ENCODE results near the gene RPL13.

DNA sequence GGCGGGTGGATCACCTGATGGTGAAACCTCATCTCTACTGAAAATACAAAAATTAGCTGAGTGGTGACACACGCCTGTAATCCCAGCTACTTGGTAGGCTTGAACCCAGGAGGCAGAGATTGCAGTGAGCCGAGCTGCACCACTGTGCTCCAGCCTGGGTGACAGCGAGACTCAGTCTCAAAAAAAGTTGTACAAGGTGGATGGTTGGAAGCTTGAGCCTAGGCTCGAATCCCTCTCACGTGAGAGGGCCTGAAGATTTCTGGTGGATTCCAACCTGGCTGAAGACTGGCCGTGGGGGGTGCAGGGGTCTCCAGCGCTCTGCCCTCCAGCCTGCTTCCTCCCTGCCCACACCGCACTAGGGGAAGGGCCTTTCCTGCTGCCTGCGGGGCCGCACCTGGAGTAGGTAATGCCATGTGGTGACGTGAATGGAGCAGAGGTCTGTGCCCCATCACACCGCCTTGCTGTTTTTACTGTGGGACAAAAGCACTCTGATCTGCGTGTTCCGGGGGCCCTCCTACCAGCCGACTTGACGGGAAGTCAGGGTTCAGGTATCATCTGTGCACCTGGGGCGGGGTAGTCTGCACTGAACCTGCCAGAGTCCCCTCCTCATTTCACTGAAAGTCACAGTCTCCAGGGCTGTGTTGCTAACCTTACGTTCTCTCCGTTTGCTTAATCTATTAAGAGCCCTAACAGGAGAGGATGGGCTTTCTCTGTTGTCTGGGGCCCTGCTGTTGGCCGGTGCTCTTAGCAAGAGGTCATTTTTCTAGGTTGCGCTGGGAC lies 4.2 kb downstream of the RPL13 start:
- TF ChIP-seq JUND (IDR thresholded peaks at IDR 0.05; ENCODE audit: low read depth, low read length) (no peak), RFX5 (IDR thresholded peaks at IDR 0.05; ENCODE audit: low read depth, low read length) (no peak), EZH2 (IDR thresholded peaks at IDR 0.05; ENCODE audit: borderline replicate concordance, control insufficient read depth, low read depth, low read length) (no peak), ZNF24 (IDR thresholded peaks at IDR 0.05) (no peak), MTA2 (IDR thresholded peaks at IDR 0.05; ENCODE audit: low read depth) (no peak), CREM (IDR thresholded peaks at IDR 0.05; ENCODE audit: low read depth) (no peak), CEBPB (IDR thresholded peaks at IDR 0.05; ENCODE audit: borderline replicate concordance in 1 of 2, low read depth in 2 of 2, low read length in 2 of 2) (no peak), ESRRA (IDR thresholded peaks at IDR 0.05; ENCODE audit: low read length) (no peak), TAF1 (IDR thresholded peaks at IDR 0.05; ENCODE audit: borderline replicate concordance, low read depth, low read length) (no peak)
- TF ChIP-seq, protein P1, sequence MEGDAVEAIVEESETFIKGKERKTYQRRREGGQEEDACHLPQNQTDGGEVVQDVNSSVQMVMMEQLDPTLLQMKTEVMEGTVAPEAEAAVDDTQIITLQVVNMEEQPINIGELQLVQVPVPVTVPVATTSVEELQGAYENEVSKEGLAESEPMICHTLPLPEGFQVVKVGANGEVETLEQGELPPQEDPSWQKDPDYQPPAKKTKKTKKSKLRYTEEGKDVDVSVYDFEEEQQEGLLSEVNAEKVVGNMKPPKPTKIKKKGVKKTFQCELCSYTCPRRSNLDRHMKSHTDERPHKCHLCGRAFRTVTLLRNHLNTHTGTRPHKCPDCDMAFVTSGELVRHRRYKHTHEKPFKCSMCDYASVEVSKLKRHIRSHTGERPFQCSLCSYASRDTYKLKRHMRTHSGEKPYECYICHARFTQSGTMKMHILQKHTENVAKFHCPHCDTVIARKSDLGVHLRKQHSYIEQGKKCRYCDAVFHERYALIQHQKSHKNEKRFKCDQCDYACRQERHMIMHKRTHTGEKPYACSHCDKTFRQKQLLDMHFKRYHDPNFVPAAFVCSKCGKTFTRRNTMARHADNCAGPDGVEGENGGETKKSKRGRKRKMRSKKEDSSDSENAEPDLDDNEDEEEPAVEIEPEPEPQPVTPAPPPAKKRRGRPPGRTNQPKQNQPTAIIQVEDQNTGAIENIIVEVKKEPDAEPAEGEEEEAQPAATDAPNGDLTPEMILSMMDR (IDR thresholded peaks at IDR 0.05 in 2 of 3, conservative IDR thresholded peaks at IDR 0.05 in 1 of 3; ENCODE audit: control insufficient read depth in 2 of 3, extremely low read depth in 1 of 3, insufficient read depth in 1 of 3, low read depth in 3 of 3, low read length in 3 of 3), result no peak
- TF ChIP-seq, protein P2, sequence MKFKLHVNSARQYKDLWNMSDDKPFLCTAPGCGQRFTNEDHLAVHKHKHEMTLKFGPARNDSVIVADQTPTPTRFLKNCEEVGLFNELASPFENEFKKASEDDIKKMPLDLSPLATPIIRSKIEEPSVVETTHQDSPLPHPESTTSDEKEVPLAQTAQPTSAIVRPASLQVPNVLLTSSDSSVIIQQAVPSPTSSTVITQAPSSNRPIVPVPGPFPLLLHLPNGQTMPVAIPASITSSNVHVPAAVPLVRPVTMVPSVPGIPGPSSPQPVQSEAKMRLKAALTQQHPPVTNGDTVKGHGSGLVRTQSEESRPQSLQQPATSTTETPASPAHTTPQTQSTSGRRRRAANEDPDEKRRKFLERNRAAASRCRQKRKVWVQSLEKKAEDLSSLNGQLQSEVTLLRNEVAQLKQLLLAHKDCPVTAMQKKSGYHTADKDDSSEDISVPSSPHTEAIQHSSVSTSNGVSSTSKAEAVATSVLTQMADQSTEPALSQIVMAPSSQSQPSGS (IDR thresholded peaks at IDR 0.05; ENCODE audit: low read length), result peak; percentile 18; the same call in 1 of the 2 replicates
- TF ChIP-seq, protein P3, sequence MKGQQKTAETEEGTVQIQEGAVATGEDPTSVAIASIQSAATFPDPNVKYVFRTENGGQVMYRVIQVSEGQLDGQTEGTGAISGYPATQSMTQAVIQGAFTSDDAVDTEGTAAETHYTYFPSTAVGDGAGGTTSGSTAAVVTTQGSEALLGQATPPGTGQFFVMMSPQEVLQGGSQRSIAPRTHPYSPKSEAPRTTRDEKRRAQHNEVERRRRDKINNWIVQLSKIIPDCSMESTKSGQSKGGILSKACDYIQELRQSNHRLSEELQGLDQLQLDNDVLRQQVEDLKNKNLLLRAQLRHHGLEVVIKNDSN (IDR thresholded peaks at IDR 0.05; ENCODE audit: borderline replicate concordance, extremely low read length, insufficient read depth, low read depth, low read length), result no peak
- TF ChIP-seq, protein P4, sequence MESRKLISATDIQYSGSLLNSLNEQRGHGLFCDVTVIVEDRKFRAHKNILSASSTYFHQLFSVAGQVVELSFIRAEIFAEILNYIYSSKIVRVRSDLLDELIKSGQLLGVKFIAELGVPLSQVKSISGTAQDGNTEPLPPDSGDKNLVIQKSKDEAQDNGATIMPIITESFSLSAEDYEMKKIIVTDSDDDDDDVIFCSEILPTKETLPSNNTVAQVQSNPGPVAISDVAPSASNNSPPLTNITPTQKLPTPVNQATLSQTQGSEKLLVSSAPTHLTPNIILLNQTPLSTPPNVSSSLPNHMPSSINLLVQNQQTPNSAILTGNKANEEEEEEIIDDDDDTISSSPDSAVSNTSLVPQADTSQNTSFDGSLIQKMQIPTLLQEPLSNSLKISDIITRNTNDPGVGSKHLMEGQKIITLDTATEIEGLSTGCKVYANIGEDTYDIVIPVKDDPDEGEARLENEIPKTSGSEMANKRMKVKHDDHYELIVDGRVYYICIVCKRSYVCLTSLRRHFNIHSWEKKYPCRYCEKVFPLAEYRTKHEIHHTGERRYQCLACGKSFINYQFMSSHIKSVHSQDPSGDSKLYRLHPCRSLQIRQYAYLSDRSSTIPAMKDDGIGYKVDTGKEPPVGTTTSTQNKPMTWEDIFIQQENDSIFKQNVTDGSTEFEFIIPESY (IDR thresholded peaks at IDR 0.05), result no peak
- TF ChIP-seq, protein P5, sequence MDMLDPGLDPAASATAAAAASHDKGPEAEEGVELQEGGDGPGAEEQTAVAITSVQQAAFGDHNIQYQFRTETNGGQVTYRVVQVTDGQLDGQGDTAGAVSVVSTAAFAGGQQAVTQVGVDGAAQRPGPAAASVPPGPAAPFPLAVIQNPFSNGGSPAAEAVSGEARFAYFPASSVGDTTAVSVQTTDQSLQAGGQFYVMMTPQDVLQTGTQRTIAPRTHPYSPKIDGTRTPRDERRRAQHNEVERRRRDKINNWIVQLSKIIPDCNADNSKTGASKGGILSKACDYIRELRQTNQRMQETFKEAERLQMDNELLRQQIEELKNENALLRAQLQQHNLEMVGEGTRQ (IDR thresholded peaks at IDR 0.05; ENCODE audit: borderline replicate concordance, low read depth, low read length), result no peak
